Measurements from ENCODE around the gene TRIM66. TPM values are rescaled to one million over a fixed set of nuclear protein-coding genes. Genes with fewer than 3 reads are reported as not detected.

TRIM66 gene
- total and polyA plus RNA-seq, 4 donors = 1.6 to 14.3 (median 2.5) TPM

- TF ChIP-seq RAD21 (IDR thresholded peaks at IDR 0.05) = no peak
- no peak for TF ChIP-seq JUND (IDR thresholded peaks at IDR 0.05)
- no peak for TF ChIP-seq SP1 (IDR thresholded peaks at IDR 0.05)
- no peak for TF ChIP-seq ZBTB33 (IDR thresholded peaks at IDR 0.05)
Observed at GRCh38 chr11:8728563-8728962, 46.1 kb upstream of the TRIM66 start (continued).

- Histone ChIP-seq H3K27ac (ENCODE audit: low read depth in 1 of 2, low read length in 2 of 2) (no peak overlapping the region), H3K4me1 (ENCODE audit: control insufficient read depth in 4 of 4, insufficient read depth in 4 of 4, low read length in 3 of 4) (peaks cover 0 to 19% (median 15%) of the 10 kb centered on the region in 4 donors)
- WGBS = 93% methylated on average over 4 of the region's 4 CpGs
Observed at GRCh38 chr11:8726395-8726794, 43.9 kb upstream of the TRIM66 start.

More at GRCh38 chr11:8726395-8726794, 43.9 kb upstream of the TRIM66 start:
- Histone ChIP-seq H3K9me3 (ENCODE audit: control insufficient read depth in 4 of 4, low read length in 3 of 4) (no peaks in the 10 kb centered on the region), H3K9ac (ENCODE audit: low read depth in 1 of 2, low read length in 2 of 2) (no peak overlapping the region), H3K4me3 (ENCODE audit: low read depth in 1 of 3, low read length in 3 of 3) (no peak overlapping the region), H3K36me3 (ENCODE audit: control insufficient read depth in 4 of 4, insufficient read depth in 3 of 4, low read depth in 1 of 4, low read length in 3 of 4) (peaks cover 0 to 9% (median 8%) of the 10 kb centered on the region in 4 donors), H3K27me3 (ENCODE audit: control insufficient read depth in 4 of 4, insufficient read depth in 4 of 4, low read length in 3 of 4) (no peaks in the 10 kb centered on the region)
- TF ChIP-seq MAX (IDR thresholded peaks at IDR 0.05) = no peak
- TF ChIP-seq TAF1 (conservative IDR thresholded peaks at IDR 0.05) = no peak
- TF ChIP-seq ZBTB33 (IDR thresholded peaks at IDR 0.05) = no peak
- TF ChIP-seq RXRA (IDR thresholded peaks at IDR 0.05) = no peak
- TF ChIP-seq CTCF (IDR thresholded peaks at IDR 0.05; ENCODE audit: low read depth, low read length, missing input control) = no peak
- no peak for TF ChIP-seq SP1 (IDR thresholded peaks at IDR 0.05)
- no peak for TF ChIP-seq EGR1 (IDR thresholded peaks at IDR 0.05; ENCODE audit: low read depth in 2 of 2)
- no peak for TF ChIP-seq ATF3 (IDR thresholded peaks at IDR 0.05)
- no peak for TF ChIP-seq HNF4A (conservative IDR thresholded peaks at IDR 0.05)
- TF ChIP-seq RAD21 (IDR thresholded peaks at IDR 0.05) = no peak
- TF ChIP-seq JUND (IDR thresholded peaks at IDR 0.05) = no peak
- no peak for TF ChIP-seq REST (IDR thresholded peaks at IDR 0.05)
- no peak for DNase-seq (ENCODE audit: low spot score)

All from liver (tissue), 9 donors.